ENCODE measurements around the gene PDLIM3. TPM values are rescaled to one million over a fixed set of nuclear protein-coding genes. Genes with fewer than 3 reads are reported as not detected.
A peak's percentile ranks its signal among the peaks of the same experiment; 100 is the strongest.
"Not testable (repeated sequence)": the region's sequence is repeated elsewhere in the genome, so short reads cannot be mapped to it uniquely, and the experiment has no call there.

The PDLIM3 gene
- total RNA-seq, 1 donor from 2014 or later: 24.4 TPM

DNA sequence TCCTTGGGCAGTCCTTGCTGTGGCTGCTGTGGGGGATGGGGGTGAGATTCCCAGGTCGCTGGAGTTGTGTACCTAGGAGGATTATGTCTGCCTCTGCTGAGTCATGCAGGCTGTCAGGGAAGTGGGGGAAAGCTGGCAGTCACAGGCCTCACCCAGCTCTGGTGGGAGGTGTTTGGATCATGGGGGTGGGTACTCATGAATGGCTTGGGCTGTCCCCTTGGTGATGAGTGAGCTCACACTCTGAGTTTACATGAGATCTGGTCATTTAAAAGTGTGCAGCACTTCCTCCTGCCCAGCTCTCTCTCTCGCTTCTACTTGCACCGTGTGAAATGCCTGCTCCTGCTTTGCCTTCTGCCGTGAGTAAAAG, 24.6 kb upstream of the PDLIM3 start:
- DNase-seq: no peak
- Histone ChIP-seq H3K4me1 (no peaks in the 10 kb centered on the region), H3K4me3 (no peak overlapping the region), H3K27ac (no peak overlapping the region), H3K9me3 (no peaks in the 10 kb centered on the region), H3K36me3 (no peaks in the 10 kb centered on the region), H3K27me3 (no peaks in the 10 kb centered on the region)
- TF ChIP-seq, protein P1, sequence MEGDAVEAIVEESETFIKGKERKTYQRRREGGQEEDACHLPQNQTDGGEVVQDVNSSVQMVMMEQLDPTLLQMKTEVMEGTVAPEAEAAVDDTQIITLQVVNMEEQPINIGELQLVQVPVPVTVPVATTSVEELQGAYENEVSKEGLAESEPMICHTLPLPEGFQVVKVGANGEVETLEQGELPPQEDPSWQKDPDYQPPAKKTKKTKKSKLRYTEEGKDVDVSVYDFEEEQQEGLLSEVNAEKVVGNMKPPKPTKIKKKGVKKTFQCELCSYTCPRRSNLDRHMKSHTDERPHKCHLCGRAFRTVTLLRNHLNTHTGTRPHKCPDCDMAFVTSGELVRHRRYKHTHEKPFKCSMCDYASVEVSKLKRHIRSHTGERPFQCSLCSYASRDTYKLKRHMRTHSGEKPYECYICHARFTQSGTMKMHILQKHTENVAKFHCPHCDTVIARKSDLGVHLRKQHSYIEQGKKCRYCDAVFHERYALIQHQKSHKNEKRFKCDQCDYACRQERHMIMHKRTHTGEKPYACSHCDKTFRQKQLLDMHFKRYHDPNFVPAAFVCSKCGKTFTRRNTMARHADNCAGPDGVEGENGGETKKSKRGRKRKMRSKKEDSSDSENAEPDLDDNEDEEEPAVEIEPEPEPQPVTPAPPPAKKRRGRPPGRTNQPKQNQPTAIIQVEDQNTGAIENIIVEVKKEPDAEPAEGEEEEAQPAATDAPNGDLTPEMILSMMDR (IDR thresholded peaks at IDR 0.05): no peak
- intact Hi-C loops (cut with DNase I): no loop called here
- peak; percentile 45 for ATAC-seq

DNA sequence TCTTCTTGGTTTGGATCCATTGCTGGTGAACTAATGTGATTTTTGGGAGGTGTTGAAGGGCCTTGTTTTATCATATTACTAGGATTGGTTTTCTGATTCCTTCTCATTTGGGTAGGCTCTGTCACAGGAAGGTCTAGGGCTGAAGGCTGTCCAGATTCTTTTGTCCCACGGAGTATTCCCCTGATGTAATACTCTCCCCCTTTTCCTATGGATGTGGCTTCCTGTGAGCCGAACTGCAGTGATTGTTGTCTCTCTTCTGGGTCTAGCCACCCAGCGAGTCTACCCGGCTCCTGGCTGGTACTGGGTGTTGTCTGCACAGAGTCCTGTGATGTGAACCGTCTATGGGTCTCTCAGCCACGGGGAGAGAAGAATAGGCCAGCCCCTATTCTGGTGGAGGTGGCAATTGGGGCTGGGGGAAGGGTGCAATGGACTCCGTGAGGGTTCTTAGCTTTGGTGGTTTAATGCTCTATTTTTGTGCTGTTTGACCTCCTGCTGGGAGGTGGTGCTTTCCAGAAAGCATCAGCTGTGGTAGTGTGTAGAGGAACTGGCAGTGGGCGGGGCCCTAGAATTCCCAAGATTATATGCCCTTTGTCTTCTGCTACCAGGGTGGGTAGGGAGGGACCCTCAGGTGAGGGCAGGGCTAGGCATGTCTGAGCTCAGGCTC, 24.1 kb upstream of the PDLIM3 start:
- intact Hi-C loops (cut with DNase I); DNase-seq; H3K4me1 ChIP-seq; ATAC-seq; H3K9me3 ChIP-seq; H3K27me3 ChIP-seq; H3K4me3 ChIP-seq; H3K36me3 ChIP-seq; H3K27ac ChIP-seq: not testable (repeated sequence)

DNA sequence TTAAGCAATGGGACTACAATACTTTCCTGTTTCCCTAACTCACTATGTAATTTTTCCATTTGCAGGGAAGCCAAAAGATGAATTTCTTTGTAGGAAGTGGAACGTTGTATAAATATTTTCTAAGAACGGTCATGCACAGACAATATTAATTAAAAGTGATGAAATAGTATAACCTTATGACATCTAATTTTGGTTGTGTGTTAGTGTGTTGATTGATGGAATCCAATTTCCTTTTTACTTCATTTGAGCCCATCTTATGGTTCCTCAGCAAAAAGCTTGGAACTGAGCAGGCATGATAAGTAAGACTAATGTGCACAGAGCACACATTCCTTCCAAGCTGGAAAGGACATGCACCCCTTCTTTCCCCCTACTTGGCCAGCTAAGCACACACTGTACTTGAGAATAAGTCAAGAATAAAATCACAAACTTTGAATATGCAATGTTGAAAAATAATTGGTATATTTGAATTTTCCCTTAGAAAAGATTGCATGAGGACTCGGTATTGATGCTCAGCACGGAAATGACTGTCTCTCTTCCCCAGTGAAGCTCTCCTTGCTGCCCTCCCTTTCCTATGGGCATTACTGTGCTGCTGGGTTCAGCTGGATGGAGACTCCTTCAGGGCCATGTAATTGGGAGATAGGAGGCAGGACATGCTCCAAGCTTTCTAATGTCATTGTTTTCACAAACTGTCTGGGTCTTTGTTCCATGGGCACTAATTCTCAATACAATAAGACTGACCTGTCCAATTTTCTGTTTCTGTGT, 19.2 kb upstream of the PDLIM3 start:
- H3K4me3 ChIP-seq: no peak overlapping the region
- DNase-seq: no peak
- no peaks in the 10 kb centered on the region for H3K36me3 ChIP-seq
- no peaks in the 10 kb centered on the region for H3K27me3 ChIP-seq
- TF ChIP-seq, protein P1 (IDR thresholded peaks at IDR 0.05): no peak
- peak overlapping the region; percentile 17 for H3K27ac ChIP-seq
- H3K9me3 ChIP-seq: no peaks in the 10 kb centered on the region
- ATAC-seq: peak; percentile 58
- no peaks in the 10 kb centered on the region for H3K4me1 ChIP-seq
- intact Hi-C loops (cut with DNase I): no loop called here

DNA sequence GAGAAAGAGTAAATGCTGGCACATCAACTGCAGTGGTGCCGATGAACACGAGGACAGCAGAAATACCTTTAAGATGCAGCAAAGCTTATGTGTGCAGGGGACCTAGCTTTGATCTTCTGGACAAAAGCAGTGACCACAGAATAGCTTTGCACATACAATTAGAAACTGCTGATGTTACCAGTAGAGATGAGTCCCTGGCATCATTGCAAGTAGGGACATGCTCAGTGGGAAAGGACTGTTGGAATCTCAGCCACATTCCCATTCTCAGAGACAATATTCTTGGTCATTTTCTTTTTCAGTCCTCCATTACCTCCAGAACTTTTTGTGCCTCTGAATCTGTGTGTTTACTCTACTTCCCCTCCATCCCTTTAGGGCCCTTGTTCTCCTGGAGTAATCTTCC, 16.9 kb upstream of the PDLIM3 start:
- Histone ChIP-seq H3K36me3 (no peaks in the 10 kb centered on the region), H3K4me1 (no peaks in the 10 kb centered on the region), H3K27ac (no peak overlapping the region), H3K4me3 (no peak overlapping the region), H3K9me3 (no peaks in the 10 kb centered on the region), H3K27me3 (no peaks in the 10 kb centered on the region)
- intact Hi-C loops (cut with DNase I): no loop called here
- ATAC-seq (no peak), DNase-seq (no peak)
- TF ChIP-seq, protein P1 (IDR thresholded peaks at IDR 0.05): no peak

DNA sequence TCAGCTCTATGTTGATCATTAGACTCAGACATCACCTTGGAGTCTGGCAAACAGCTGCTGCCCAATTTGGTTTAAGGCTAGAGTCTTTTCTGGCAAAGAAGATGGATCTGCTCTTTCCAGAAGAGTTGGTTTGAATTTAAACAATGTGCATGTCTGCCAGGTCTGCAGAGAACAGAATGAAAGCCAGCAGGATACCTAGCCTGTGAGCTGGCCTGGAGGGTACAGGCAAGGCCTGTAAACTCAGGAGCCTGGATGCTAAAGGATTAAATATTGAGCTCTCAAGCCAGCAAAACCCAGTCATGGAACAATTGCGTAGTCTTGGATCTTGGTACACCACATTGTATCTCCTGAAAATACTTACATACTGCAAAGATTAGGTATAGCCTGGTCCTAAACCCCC, 15.6 kb upstream of the PDLIM3 start:
- intact Hi-C loops (cut with DNase I): no loop called here
- no peaks in the 10 kb centered on the region for H3K36me3 ChIP-seq
- ATAC-seq: no peak
- no peaks in the 10 kb centered on the region for H3K27me3 ChIP-seq
- DNase-seq: no peak
- no peak overlapping the region for H3K27ac ChIP-seq
- H3K4me1 ChIP-seq: no peaks in the 10 kb centered on the region
- TF ChIP-seq, protein P1 (IDR thresholded peaks at IDR 0.05): no peak
- no peak overlapping the region for H3K4me3 ChIP-seq
- no peaks in the 10 kb centered on the region for H3K9me3 ChIP-seq

- Histone ChIP-seq H3K36me3 (no peaks in the 10 kb centered on the region), H3K27ac (no peak overlapping the region), H3K4me1 (no peaks in the 10 kb centered on the region), H3K4me3 (no peak overlapping the region), H3K27me3 (no peaks in the 10 kb centered on the region), H3K9me3 (no peaks in the 10 kb centered on the region)
- intact Hi-C loops (cut with DNase I): no loop called here
- ATAC-seq: no peak
- DNase-seq: no peak
- TF ChIP-seq, protein P1 (IDR thresholded peaks at IDR 0.05): no peak
Observed at GRCh38 chr4:185549095-185549639, 13.9 kb upstream of the PDLIM3 start.
